ENCODE measurements around the gene LHFPL6.

Gene LHFPL6

DNA sequence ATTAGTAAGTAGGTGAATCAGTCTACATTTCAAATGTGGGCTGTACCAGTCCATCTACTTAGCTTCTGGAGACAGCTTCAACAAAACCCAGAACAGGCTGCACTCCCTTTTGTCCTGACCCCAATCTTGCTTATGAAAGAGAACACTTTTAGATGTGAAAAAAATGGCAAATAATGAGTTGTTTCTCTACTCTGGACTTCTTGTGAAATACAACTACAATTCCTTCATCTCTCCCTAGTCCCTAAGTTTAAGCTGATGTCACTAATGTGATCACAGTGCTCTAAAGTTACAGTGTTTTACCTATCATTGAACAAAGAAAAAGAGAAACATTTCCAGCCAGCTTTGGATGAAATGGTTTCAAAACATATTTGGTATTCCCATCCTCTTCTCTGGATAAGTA is 183.9 kb downstream of the LHFPL6 start:
- no peaks in the 10 kb centered on the region for H3K9me3 ChIP-seq (ENCODE audit: control insufficient read depth, low read depth, low read length)
- no peak overlapping the region for H3K27ac ChIP-seq (ENCODE audit: low read length)
- H3K27me3 ChIP-seq (ENCODE audit: control insufficient read depth, insufficient read depth, low read length): no peaks in the 10 kb centered on the region
- H3K4me1 ChIP-seq (ENCODE audit: control insufficient read depth, low read depth, low read length): peaks cover 57% of the 10 kb centered on the region
- H3K4me3 ChIP-seq (ENCODE audit: low read length): no peak overlapping the region
- H3K9ac ChIP-seq (ENCODE audit: low read length): no peak overlapping the region
- no peaks in the 10 kb centered on the region for H3K36me3 ChIP-seq (ENCODE audit: control insufficient read depth, low read depth, low read length)

GRCh38 chr13:39418424-39418823 is 184.6 kb downstream of the LHFPL6 start:
- no peaks in the 10 kb centered on the region for H3K9me3 ChIP-seq (ENCODE audit: control insufficient read depth, low read depth, low read length)
- no peak overlapping the region for H3K9ac ChIP-seq (ENCODE audit: low read length)
- H3K4me3 ChIP-seq (ENCODE audit: low read length): peak overlapping the region; percentile 10
- peaks cover 56% of the 10 kb centered on the region for H3K4me1 ChIP-seq (ENCODE audit: control insufficient read depth, low read depth, low read length)
- no peak overlapping the region for H3K27ac ChIP-seq (ENCODE audit: low read length)
- no peaks in the 10 kb centered on the region for H3K36me3 ChIP-seq (ENCODE audit: control insufficient read depth, low read depth, low read length)
- H3K27me3 ChIP-seq (ENCODE audit: control insufficient read depth, insufficient read depth, low read length): no peaks in the 10 kb centered on the region

DNA sequence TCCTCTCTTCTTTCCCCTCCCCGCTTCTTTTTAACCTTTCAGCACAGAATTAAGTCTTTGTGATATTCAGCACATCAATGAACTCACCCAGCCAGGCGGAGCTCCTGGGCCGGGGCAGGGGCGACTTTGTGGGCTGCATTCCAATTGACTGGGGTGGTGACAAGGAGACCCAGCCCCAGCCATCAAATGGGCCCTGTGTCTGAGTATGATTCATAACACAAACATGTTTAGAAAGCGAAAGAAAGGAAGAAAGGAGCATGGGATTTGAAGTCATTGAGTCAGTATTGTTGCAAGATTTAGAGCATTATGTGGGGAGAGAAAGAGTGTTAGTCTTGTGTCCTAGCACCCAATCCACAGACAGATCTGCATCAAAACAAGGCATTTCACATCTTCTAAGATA is 185.3 kb downstream of the LHFPL6 start:
- Histone ChIP-seq H3K9me3 (ENCODE audit: control insufficient read depth, low read depth, low read length) (no peaks in the 10 kb centered on the region), H3K4me1 (ENCODE audit: control insufficient read depth, low read depth, low read length) (peaks cover 52% of the 10 kb centered on the region), H3K36me3 (ENCODE audit: control insufficient read depth, low read depth, low read length) (no peaks in the 10 kb centered on the region), H3K27me3 (ENCODE audit: control insufficient read depth, insufficient read depth, low read length) (no peaks in the 10 kb centered on the region), H3K27ac (ENCODE audit: low read length) (no peak overlapping the region), H3K9ac (ENCODE audit: low read length) (no peak overlapping the region), H3K4me3 (ENCODE audit: low read length) (peak overlapping the region; percentile 32)

- Histone ChIP-seq H3K4me3 (ENCODE audit: low read length) (peak overlapping the region; percentile 32), H3K27me3 (ENCODE audit: control insufficient read depth, insufficient read depth, low read length) (no peaks in the 10 kb centered on the region), H3K4me1 (ENCODE audit: control insufficient read depth, low read depth, low read length) (peaks cover 55% of the 10 kb centered on the region), H3K27ac (ENCODE audit: low read length) (no peak overlapping the region), H3K36me3 (ENCODE audit: control insufficient read depth, low read depth, low read length) (no peaks in the 10 kb centered on the region), H3K9me3 (ENCODE audit: control insufficient read depth, low read depth, low read length) (no peaks in the 10 kb centered on the region), H3K9ac (ENCODE audit: low read length) (no peak overlapping the region)
Measured at GRCh38 chr13:39417131-39417530, 185.9 kb downstream of the LHFPL6 start.

DNA sequence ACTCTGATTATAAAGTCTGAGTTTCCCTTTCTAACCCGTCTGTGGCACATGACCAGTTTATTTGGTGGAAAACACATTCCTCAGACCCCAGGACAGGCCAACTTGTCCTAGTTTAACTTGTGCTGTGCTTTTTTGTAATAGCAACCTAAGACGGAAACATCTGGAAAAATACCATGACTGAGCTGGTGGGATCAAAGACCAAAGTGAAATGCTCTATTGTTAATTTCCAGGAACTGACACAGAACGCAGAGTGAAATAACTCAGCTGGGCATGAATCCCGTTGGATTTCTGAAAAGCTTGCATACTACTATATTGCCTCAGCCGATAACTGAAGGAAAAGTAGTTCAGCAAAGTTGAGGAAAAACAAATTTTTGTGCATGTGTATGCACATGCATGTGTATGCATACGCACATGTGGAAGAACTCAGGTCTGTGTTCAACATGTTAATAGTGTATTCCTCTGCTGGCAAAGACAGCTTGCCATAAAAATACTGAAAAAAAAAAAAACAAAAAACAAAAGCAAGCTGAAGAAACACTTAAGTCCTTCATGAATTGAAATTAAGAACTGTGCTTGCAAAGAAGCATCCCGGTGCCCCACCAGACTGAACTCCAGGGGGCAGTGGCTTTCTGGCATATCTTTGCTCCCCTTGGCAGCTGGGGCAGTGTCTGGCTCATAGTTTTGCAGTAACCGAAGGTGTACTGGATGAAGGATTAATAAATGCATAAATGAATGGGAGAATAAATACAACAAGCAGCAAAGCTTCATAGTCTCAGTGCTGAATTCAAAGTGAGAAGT is 187.8 kb downstream of the LHFPL6 start:
- Histone ChIP-seq H3K36me3 (ENCODE audit: control insufficient read depth, low read depth, low read length) (no peaks in the 10 kb centered on the region), H3K9ac (ENCODE audit: low read length) (no peak overlapping the region), H3K27ac (ENCODE audit: low read length) (no peak overlapping the region), H3K27me3 (ENCODE audit: control insufficient read depth, insufficient read depth, low read length) (no peaks in the 10 kb centered on the region), H3K4me1 (ENCODE audit: control insufficient read depth, low read depth, low read length) (peaks cover 66% of the 10 kb centered on the region), H3K9me3 (ENCODE audit: control insufficient read depth, low read depth, low read length) (no peaks in the 10 kb centered on the region), H3K4me3 (ENCODE audit: low read length) (no peak overlapping the region)

DNA sequence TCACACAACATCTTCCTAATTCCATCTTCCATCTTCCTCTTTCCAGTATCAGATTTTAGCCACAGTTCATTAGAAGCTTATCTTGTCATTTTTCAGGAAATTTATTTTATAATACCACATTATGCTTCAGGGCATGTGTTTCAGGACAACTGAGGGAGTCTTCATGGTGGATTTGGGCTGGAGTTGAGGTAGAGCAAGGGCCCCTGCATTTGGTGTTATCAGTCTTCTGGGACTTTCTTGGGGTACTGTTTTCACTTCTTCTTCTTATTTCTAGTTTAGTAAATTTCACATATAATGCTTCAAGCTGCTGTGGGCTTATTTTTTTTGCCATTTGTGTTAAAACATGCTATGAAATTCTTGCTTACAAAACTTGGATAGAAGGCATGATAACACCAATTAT is 188.7 kb downstream of the LHFPL6 start:
- Histone ChIP-seq H3K9me3 (ENCODE audit: control insufficient read depth, low read depth, low read length) (no peaks in the 10 kb centered on the region), H3K9ac (ENCODE audit: low read length) (no peak overlapping the region), H3K27ac (ENCODE audit: low read length) (no peak overlapping the region), H3K36me3 (ENCODE audit: control insufficient read depth, low read depth, low read length) (no peaks in the 10 kb centered on the region), H3K4me1 (ENCODE audit: control insufficient read depth, low read depth, low read length) (peaks cover 70% of the 10 kb centered on the region), H3K4me3 (ENCODE audit: low read length) (no peak overlapping the region), H3K27me3 (ENCODE audit: control insufficient read depth, insufficient read depth, low read length) (no peaks in the 10 kb centered on the region)

DNA sequence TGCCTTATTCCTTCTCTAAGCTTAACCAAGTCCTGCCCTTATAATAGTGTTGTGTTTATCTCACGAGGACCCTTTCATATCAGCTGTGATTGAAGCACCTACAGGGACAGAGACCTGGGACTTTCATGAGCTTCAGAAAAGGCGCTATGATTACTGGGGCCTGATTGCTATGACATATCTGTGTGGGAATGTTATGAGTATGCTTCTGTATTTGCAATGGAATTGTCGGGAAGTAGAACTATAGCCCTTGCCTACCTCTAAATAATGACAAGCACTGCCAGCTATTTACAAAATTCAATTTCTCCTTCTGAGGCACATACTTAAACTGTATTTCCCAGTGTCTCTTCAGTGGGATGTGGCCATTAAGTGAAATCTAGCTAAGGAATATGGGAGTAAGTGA is 191.5 kb downstream of the LHFPL6 start:
- no peaks in the 10 kb centered on the region for H3K9me3 ChIP-seq (ENCODE audit: control insufficient read depth, low read depth, low read length)
- H3K4me1 ChIP-seq (ENCODE audit: control insufficient read depth, low read depth, low read length): peaks cover 49% of the 10 kb centered on the region
- no peak overlapping the region for H3K9ac ChIP-seq (ENCODE audit: low read length)
- H3K36me3 ChIP-seq (ENCODE audit: control insufficient read depth, low read depth, low read length): no peaks in the 10 kb centered on the region
- H3K4me3 ChIP-seq (ENCODE audit: low read length): no peak overlapping the region
- no peaks in the 10 kb centered on the region for H3K27me3 ChIP-seq (ENCODE audit: control insufficient read depth, insufficient read depth, low read length)
- no peak overlapping the region for H3K27ac ChIP-seq (ENCODE audit: low read length)

- no peaks in the 10 kb centered on the region for H3K36me3 ChIP-seq (ENCODE audit: control insufficient read depth, low read depth, low read length)
- H3K4me3 ChIP-seq (ENCODE audit: low read length): no peak overlapping the region
- H3K27ac ChIP-seq (ENCODE audit: low read length): no peak overlapping the region
- peaks cover 48% of the 10 kb centered on the region for H3K4me1 ChIP-seq (ENCODE audit: control insufficient read depth, low read depth, low read length)
- H3K9ac ChIP-seq (ENCODE audit: low read length): no peak overlapping the region
- H3K9me3 ChIP-seq (ENCODE audit: control insufficient read depth, low read depth, low read length): no peaks in the 10 kb centered on the region
- H3K27me3 ChIP-seq (ENCODE audit: control insufficient read depth, insufficient read depth, low read length): no peaks in the 10 kb centered on the region
Measured at GRCh38 chr13:39410964-39411363, 192.0 kb downstream of the LHFPL6 start.

DNA sequence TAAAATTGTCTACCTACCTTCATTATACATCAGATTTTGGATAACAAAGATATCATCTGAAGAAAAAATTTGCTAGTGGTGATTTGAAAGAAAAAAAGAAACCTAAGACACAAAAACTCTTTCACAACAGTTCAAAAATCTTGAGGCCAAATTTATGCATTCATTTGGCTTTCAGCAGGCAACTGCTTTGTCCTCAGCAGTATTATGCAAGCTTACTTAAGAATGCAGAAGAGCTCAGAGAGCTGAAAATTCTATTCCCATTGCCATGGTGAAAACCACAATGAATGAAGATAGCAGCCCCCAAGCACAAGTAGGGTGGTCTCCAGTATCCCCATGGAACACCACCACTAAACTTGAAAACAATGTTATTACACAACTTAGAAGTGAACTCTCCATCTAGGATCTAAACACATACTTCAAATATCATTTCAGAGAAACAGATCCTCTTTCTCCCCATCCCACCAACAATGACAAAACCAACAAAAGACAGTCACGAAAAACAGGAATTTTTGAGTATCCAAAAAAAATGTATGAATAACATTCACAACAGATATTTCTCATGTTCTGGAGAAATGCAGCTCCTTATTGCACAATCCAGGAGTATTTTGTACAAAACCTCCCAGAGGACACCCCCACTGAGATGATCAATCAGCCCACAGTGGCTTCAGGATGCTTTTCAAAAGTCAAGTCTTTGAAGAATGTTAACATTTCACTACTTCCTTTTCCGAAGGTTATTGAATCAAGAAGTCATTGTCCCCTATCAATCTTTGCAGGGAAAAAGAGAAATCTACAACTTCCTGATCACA is 192.7 kb downstream of the LHFPL6 start:
- Histone ChIP-seq H3K4me3 (ENCODE audit: low read length) (no peak overlapping the region), H3K4me1 (ENCODE audit: control insufficient read depth, low read depth, low read length) (peaks cover 49% of the 10 kb centered on the region), H3K27me3 (ENCODE audit: control insufficient read depth, insufficient read depth, low read length) (no peaks in the 10 kb centered on the region), H3K9me3 (ENCODE audit: control insufficient read depth, low read depth, low read length) (no peaks in the 10 kb centered on the region), H3K36me3 (ENCODE audit: control insufficient read depth, low read depth, low read length) (no peaks in the 10 kb centered on the region), H3K27ac (ENCODE audit: low read length) (no peak overlapping the region), H3K9ac (ENCODE audit: low read length) (no peak overlapping the region)

DNA sequence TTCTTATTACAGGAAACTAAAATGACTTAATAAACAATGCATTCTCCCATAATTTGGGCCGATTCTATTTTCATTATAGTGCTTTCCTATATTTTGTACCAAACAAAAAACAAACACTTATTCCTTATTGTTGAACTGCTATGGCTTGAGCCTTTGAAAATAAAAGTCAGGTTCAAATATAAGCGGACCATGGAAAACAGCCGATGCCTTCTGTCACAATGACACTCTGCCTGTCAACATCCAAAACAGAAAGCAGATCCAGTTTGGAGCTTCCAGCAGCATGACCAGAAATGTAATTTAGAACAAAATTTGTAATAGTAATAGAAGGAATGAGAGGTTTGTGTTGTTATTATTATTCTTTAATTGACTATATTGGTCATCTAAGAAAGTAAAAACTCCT is 194.5 kb downstream of the LHFPL6 start:
- H3K9ac ChIP-seq (ENCODE audit: low read length): no peak overlapping the region
- no peaks in the 10 kb centered on the region for H3K9me3 ChIP-seq (ENCODE audit: control insufficient read depth, low read depth, low read length)
- H3K27ac ChIP-seq (ENCODE audit: low read length): no peak overlapping the region
- no peak overlapping the region for H3K4me3 ChIP-seq (ENCODE audit: low read length)
- H3K4me1 ChIP-seq (ENCODE audit: control insufficient read depth, low read depth, low read length): peaks cover 46% of the 10 kb centered on the region
- no peaks in the 10 kb centered on the region for H3K27me3 ChIP-seq (ENCODE audit: control insufficient read depth, insufficient read depth, low read length)
- no peaks in the 10 kb centered on the region for H3K36me3 ChIP-seq (ENCODE audit: control insufficient read depth, low read depth, low read length)

DNA sequence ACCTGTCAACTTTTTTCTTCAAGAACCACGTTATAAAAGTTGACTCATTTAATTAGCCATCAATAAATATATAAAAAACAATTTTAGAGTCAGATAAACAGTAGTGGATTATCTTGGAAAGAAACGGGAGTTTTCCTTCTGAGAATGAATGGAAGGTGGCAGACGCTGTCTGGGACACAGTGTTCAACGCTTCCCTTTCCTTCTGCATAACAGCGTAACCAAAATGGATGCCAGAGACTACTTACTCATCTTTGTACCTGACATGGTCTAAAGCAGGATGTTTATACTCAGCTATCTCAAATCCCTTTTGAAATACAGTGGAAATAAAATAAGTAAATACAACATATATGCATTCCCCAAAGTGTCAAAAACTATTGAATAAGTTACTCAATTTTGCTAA is 195.2 kb downstream of the LHFPL6 start:
- Histone ChIP-seq H3K27ac (ENCODE audit: low read length) (no peak overlapping the region), H3K27me3 (ENCODE audit: control insufficient read depth, insufficient read depth, low read length) (no peaks in the 10 kb centered on the region), H3K9ac (ENCODE audit: low read length) (no peak overlapping the region), H3K4me3 (ENCODE audit: low read length) (no peak overlapping the region), H3K36me3 (ENCODE audit: control insufficient read depth, low read depth, low read length) (no peaks in the 10 kb centered on the region), H3K9me3 (ENCODE audit: control insufficient read depth, low read depth, low read length) (no peaks in the 10 kb centered on the region), H3K4me1 (ENCODE audit: control insufficient read depth, low read depth, low read length) (peaks cover 46% of the 10 kb centered on the region)

DNA sequence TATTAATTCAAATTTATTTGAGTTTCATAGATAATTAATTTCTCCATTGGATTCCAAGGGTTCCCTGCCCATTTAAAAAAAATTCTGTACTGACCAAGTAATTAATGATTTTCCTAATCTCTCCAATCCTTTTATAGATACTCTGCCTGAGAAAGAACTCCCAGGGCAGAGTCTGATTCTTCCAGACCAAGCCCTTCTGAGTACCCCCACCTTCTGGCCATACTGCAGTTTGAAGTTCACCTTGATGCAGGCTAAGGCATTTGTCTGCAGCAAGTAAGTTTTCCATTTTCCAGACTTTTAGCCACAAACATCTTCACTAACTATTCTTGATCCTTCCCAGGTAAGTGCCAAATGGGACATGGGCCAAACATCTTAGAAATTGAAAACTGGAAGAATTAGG is 195.9 kb downstream of the LHFPL6 start:
- no peak overlapping the region for H3K4me3 ChIP-seq (ENCODE audit: low read length)
- no peaks in the 10 kb centered on the region for H3K9me3 ChIP-seq (ENCODE audit: control insufficient read depth, low read depth, low read length)
- no peak overlapping the region for H3K9ac ChIP-seq (ENCODE audit: low read length)
- no peaks in the 10 kb centered on the region for H3K27me3 ChIP-seq (ENCODE audit: control insufficient read depth, insufficient read depth, low read length)
- peaks cover 43% of the 10 kb centered on the region for H3K4me1 ChIP-seq (ENCODE audit: control insufficient read depth, low read depth, low read length)
- H3K27ac ChIP-seq (ENCODE audit: low read length): no peak overlapping the region
- H3K36me3 ChIP-seq (ENCODE audit: control insufficient read depth, low read depth, low read length): no peaks in the 10 kb centered on the region

Measured in iPS-18a (cell line).